HUES64 (cell line): Measurements from ENCODE around the gene PAX9.

ENCODE experiments used
- H3K27ac ChIP-seq: 2 replicates; pipeline ENCODE4 v1.7.0; 2013; ENCODE audit warnings: low read depth, low read length, inconsistent platforms
- H3K27me3 ChIP-seq: 2 replicates; pipeline ENCODE4 v1.6.1; 2013; ENCODE audit warnings: mild to moderate bottlenecking, low read length; ENCODE audit not compliant: insufficient read depth
- H3K36me3 ChIP-seq: 2 replicates; pipeline ENCODE4 v1.6.1; 2013; ENCODE audit warnings: mild to moderate bottlenecking, low read length; ENCODE audit not compliant: insufficient read depth
- H3K4me1 ChIP-seq: 2 replicates; pipeline ENCODE4 v1.6.1; 2013; ENCODE audit warnings: mild to moderate bottlenecking, low read length, moderate library complexity; ENCODE audit not compliant: insufficient read depth
- H3K4me3 ChIP-seq: 2 replicates; pipeline ENCODE4 v1.5.1; 2013; ENCODE audit warnings: mild to moderate bottlenecking, low read length, moderate library complexity
- H3K9ac ChIP-seq: 2 replicates; pipeline ENCODE4 v1.6.1; 2013; ENCODE audit warnings: mild to moderate bottlenecking, low read depth, low read length
- H3K9me3 ChIP-seq: 2 replicates; pipeline ENCODE4 v1.6.1; 2013; ENCODE audit warnings: low read depth, low read length; ENCODE audit not compliant: insufficient read depth
- WGBS: fragments of 150-250, 120-280 bp; methylation state at CpG from one replicate; pipeline ENCODE4 v1.1.7; 2013; ENCODE audit warnings: missing lambda C conversion rate; 5-methylcytosine and 5-hydroxymethylcytosine counted together

PAX9 gene

GRCh38 chr14:36656687-36657398 lies 4.8 kb upstream of the PAX9 start:
- Histone ChIP-seq H3K36me3 (no peaks in the 10 kb centered on the region), H3K27ac (no peak overlapping the region), H3K4me1 (peaks cover 2% of the 10 kb centered on the region; the same call in 1 of the 2 replicates), H3K4me3 (no peak overlapping the region), H3K27me3 (peaks cover 100% of the 10 kb centered on the region), H3K9me3 (no peaks in the 10 kb centered on the region), H3K9ac (no peak overlapping the region)
- 5% methylated on average over 31 of the region's 31 CpGs for WGBS

GRCh38 chr14:36657399-36658122 lies 4.1 kb upstream of the PAX9 start:
- WGBS = 1% methylated on average over 55 of the region's 55 CpGs
- peaks cover 7% of the 10 kb centered on the region; the same call in 1 of the 2 replicates for H3K4me1 ChIP-seq
- 0 out of 2 replicates have a peak overlapping the region, but pooled peaks have one; percentile 8 for H3K4me3 ChIP-seq
- no peak overlapping the region for H3K27ac ChIP-seq
- H3K9me3 ChIP-seq = no peaks in the 10 kb centered on the region
- no peak overlapping the region for H3K9ac ChIP-seq
- peaks cover 99% of the 10 kb centered on the region for H3K27me3 ChIP-seq
- no peaks in the 10 kb centered on the region for H3K36me3 ChIP-seq

- peaks cover 11% of the 10 kb centered on the region; the same call in 1 of the 2 replicates for H3K4me1 ChIP-seq
- WGBS = 3% methylated on average over 54 of the region's 55 CpGs
- H3K4me3 ChIP-seq = no peak overlapping the region
- no peak overlapping the region for H3K27ac ChIP-seq
- H3K36me3 ChIP-seq = no peaks in the 10 kb centered on the region
- H3K27me3 ChIP-seq = peaks cover 99% of the 10 kb centered on the region
- H3K9me3 ChIP-seq = no peaks in the 10 kb centered on the region
- no peak overlapping the region for H3K9ac ChIP-seq
Measured at GRCh38 chr14:36658123-36659009, 3.3 kb upstream of the PAX9 start.

- H3K9ac ChIP-seq = no peak overlapping the region
- H3K36me3 ChIP-seq = no peaks in the 10 kb centered on the region
- WGBS = 5% methylated on average over 35 of the region's 35 CpGs
- peaks cover 99% of the 10 kb centered on the region for H3K27me3 ChIP-seq
- no peaks in the 10 kb centered on the region for H3K9me3 ChIP-seq
- H3K4me3 ChIP-seq = no peak overlapping the region
- H3K27ac ChIP-seq = no peak overlapping the region
- peaks cover 15% of the 10 kb centered on the region; the same call in 1 of the 2 replicates for H3K4me1 ChIP-seq
Measured at GRCh38 chr14:36659010-36659821, 2.4 kb upstream of the PAX9 start.

- Histone ChIP-seq H3K4me1 (peaks cover 18% of the 10 kb centered on the region; the same call in 1 of the 2 replicates), H3K27me3 (peaks cover 99% of the 10 kb centered on the region), H3K27ac (no peak overlapping the region), H3K4me3 (no peak overlapping the region), H3K9ac (no peak overlapping the region), H3K36me3 (no peaks in the 10 kb centered on the region), H3K9me3 (no peaks in the 10 kb centered on the region)
- WGBS = 5% methylated on average over 18 of the region's 19 CpGs
Measured at GRCh38 chr14:36659822-36660735, 1.6 kb upstream of the PAX9 start.

GRCh38 chr14:36660736-36661505 lies 739 bp upstream of the PAX9 start:
- Histone ChIP-seq H3K4me1 (peaks cover 18% of the 10 kb centered on the region; the same call in 1 of the 2 replicates), H3K27ac (no peak overlapping the region), H3K9ac (no peak overlapping the region), H3K9me3 (no peaks in the 10 kb centered on the region), H3K36me3 (no peaks in the 10 kb centered on the region), H3K27me3 (peaks cover 99% of the 10 kb centered on the region), H3K4me3 (peak overlapping the region; percentile 49)
- 7% methylated on average over 35 of the region's 35 CpGs for WGBS

GRCh38 chr14:36662258-36662542 lies 540 bp downstream of the PAX9 start:
- peak overlapping the region; percentile 49 for H3K4me3 ChIP-seq
- 0% methylated on average over 11 of the region's 11 CpGs for WGBS
- H3K9ac ChIP-seq = no peak overlapping the region
- peaks cover 99% of the 10 kb centered on the region for H3K27me3 ChIP-seq
- H3K4me1 ChIP-seq = peaks cover 18% of the 10 kb centered on the region; the same call in 1 of the 2 replicates
- no peak overlapping the region for H3K27ac ChIP-seq
- no peaks in the 10 kb centered on the region for H3K9me3 ChIP-seq
- no peaks in the 10 kb centered on the region for H3K36me3 ChIP-seq

GRCh38 chr14:36662543-36663403 lies 1.1 kb downstream of the PAX9 start:
- Histone ChIP-seq H3K9me3 (no peaks in the 10 kb centered on the region), H3K4me3 (peak overlapping the region; percentile 49), H3K27ac (no peak overlapping the region), H3K9ac (no peak overlapping the region), H3K4me1 (peaks cover 18% of the 10 kb centered on the region; the same call in 1 of the 2 replicates), H3K36me3 (no peaks in the 10 kb centered on the region), H3K27me3 (peaks cover 99% of the 10 kb centered on the region)
- WGBS = 1% methylated on average over 71 of the region's 71 CpGs
